H1 (cell line): Measurements from ENCODE around the gene TSC22D3. TPM values are rescaled to one million over a fixed set of nuclear protein-coding genes. Genes with fewer than 3 reads are reported as not detected.

ENCODE experiments used
- ATF3 ChIP-seq: IDR thresholded peaks from 2 replicates; pipeline ENCODE4 v1.6.1; 2011; ENCODE audit warnings: low read depth, mild to moderate bottlenecking, low read length; ENCODE audit not compliant: insufficient read depth
- EGR1 ChIP-seq: IDR thresholded peaks from 2 replicates; pipeline ENCODE4 v1.6.1; 2011; ENCODE audit warnings: low read depth, low read length, borderline replicate concordance
- KDM4A ChIP-seq: IDR thresholded peaks from one replicate; pipeline ENCODE4 v1.7.1; 2012; ENCODE audit warnings: low read depth, mild to moderate bottlenecking, moderate library complexity, low read length, inconsistent platforms; ENCODE audit not compliant: severe bottlenecking
- MAFK ChIP-seq: IDR thresholded peaks from 2 replicates; pipeline ENCODE4 v1.6.1; 2012; ENCODE audit warnings: low read depth, mild to moderate bottlenecking, improper control_type of control experiment, low read length
- POLR2A ChIP-seq, 2 experiments: IDR thresholded peaks; 1 replicate in 1 of 2; 2 replicates in 1 of 2; pipeline ENCODE4 v1.6.1; 2011; ENCODE audit warnings: low read depth in 2 of 2, low read length in 2 of 2, mild to moderate bottlenecking in 2 of 2; ENCODE audit errors: control extremely low read depth in 1 of 2
- POLR2AphosphoS5 ChIP-seq: IDR thresholded peaks from 2 replicates; pipeline ENCODE4 v1.6.1; 2011; ENCODE audit warnings: low read depth, low read length
- SP2 ChIP-seq: IDR thresholded peaks from 2 replicates; pipeline ENCODE4 v1.6.1; 2012; ENCODE audit warnings: mild to moderate bottlenecking, low read length, inconsistent platforms
- SRF ChIP-seq: IDR thresholded peaks from 2 replicates; pipeline ENCODE4 v1.6.1; 2011; ENCODE audit warnings: mild to moderate bottlenecking, low read depth, low read length, moderate library complexity
- TBP ChIP-seq: IDR thresholded peaks from 2 replicates; pipeline ENCODE4 v1.6.1; 2011; ENCODE audit warnings: low read depth, low read length, improper control_type of control experiment
- polyA plus RNA-seq, 7 experiments: library from polyadenylated mRNA; depleted of rRNA in 3 of 7; stranded (reverse) in 5 of 7; unstranded in 2 of 7; fragments of >200 nt in 5 of 7; fragments of 200-250 nt in 2 of 7; gene quantifications; 1 replicate in 5 of 7; 2 replicates in 1 of 7; 4 replicates in 1 of 7; pipeline versions ENCODE4 v1.2.1 to v1.2.3, GENCODE V29; 2011 to 2013; ENCODE audit warnings: missing spikeins in 2 of 7, mixed read lengths in 2 of 7
- total RNA-seq: library from RNA; stranded (reverse); fragmentation: NEBNext Ultra II Directional; extraction: Animal tissue kit (Norgen Biotek cat#: 25700); gene quantifications from 2 replicates; pipeline ENCODE4 v1.2.1, GENCODE V29; 2021
- TF ChIP-seq, protein P1 (sequence below): fragments of 300-600 bp; sonication (generic); IDR thresholded peaks from 2 replicates; pipeline ENCODE4 v1.7.1; 2012; ENCODE audit warnings: low read length, moderate library complexity, mild to moderate bottlenecking, inconsistent platforms; ENCODE audit not compliant: insufficient replicate concordance
- TF ChIP-seq, protein P2 (sequence below): IDR thresholded peaks from 2 replicates; pipeline ENCODE4 v1.6.1; 2012; ENCODE audit warnings: low read length, inconsistent platforms

TSC22D3 gene
- total and polyA plus RNA-seq, 2 of the 8 experiments (the other 6 are each of a cell fraction or from before 2014, with no cell fraction given) = 7.6 to 12.9 TPM

DNA sequence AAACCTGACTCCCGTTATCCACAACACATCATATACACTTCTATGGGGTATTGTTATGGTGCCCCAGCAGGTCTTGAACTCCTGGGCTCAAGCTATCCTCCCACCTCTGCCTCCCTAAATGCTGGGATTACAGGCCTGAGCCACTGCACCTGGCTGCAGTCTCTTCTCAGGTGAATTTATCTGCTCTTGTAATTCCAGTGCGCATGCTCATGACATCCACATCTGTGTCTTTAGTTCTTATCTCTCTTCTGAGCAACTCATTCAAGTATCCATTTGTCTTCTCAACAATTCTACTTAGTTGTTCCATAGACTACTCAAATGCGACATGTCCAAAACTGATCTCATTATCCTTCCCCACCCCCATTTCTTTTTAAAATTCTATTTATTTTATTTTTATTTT is 29.6 kb upstream of the TSC22D3 start (continued):
- TF ChIP-seq, protein P1, sequence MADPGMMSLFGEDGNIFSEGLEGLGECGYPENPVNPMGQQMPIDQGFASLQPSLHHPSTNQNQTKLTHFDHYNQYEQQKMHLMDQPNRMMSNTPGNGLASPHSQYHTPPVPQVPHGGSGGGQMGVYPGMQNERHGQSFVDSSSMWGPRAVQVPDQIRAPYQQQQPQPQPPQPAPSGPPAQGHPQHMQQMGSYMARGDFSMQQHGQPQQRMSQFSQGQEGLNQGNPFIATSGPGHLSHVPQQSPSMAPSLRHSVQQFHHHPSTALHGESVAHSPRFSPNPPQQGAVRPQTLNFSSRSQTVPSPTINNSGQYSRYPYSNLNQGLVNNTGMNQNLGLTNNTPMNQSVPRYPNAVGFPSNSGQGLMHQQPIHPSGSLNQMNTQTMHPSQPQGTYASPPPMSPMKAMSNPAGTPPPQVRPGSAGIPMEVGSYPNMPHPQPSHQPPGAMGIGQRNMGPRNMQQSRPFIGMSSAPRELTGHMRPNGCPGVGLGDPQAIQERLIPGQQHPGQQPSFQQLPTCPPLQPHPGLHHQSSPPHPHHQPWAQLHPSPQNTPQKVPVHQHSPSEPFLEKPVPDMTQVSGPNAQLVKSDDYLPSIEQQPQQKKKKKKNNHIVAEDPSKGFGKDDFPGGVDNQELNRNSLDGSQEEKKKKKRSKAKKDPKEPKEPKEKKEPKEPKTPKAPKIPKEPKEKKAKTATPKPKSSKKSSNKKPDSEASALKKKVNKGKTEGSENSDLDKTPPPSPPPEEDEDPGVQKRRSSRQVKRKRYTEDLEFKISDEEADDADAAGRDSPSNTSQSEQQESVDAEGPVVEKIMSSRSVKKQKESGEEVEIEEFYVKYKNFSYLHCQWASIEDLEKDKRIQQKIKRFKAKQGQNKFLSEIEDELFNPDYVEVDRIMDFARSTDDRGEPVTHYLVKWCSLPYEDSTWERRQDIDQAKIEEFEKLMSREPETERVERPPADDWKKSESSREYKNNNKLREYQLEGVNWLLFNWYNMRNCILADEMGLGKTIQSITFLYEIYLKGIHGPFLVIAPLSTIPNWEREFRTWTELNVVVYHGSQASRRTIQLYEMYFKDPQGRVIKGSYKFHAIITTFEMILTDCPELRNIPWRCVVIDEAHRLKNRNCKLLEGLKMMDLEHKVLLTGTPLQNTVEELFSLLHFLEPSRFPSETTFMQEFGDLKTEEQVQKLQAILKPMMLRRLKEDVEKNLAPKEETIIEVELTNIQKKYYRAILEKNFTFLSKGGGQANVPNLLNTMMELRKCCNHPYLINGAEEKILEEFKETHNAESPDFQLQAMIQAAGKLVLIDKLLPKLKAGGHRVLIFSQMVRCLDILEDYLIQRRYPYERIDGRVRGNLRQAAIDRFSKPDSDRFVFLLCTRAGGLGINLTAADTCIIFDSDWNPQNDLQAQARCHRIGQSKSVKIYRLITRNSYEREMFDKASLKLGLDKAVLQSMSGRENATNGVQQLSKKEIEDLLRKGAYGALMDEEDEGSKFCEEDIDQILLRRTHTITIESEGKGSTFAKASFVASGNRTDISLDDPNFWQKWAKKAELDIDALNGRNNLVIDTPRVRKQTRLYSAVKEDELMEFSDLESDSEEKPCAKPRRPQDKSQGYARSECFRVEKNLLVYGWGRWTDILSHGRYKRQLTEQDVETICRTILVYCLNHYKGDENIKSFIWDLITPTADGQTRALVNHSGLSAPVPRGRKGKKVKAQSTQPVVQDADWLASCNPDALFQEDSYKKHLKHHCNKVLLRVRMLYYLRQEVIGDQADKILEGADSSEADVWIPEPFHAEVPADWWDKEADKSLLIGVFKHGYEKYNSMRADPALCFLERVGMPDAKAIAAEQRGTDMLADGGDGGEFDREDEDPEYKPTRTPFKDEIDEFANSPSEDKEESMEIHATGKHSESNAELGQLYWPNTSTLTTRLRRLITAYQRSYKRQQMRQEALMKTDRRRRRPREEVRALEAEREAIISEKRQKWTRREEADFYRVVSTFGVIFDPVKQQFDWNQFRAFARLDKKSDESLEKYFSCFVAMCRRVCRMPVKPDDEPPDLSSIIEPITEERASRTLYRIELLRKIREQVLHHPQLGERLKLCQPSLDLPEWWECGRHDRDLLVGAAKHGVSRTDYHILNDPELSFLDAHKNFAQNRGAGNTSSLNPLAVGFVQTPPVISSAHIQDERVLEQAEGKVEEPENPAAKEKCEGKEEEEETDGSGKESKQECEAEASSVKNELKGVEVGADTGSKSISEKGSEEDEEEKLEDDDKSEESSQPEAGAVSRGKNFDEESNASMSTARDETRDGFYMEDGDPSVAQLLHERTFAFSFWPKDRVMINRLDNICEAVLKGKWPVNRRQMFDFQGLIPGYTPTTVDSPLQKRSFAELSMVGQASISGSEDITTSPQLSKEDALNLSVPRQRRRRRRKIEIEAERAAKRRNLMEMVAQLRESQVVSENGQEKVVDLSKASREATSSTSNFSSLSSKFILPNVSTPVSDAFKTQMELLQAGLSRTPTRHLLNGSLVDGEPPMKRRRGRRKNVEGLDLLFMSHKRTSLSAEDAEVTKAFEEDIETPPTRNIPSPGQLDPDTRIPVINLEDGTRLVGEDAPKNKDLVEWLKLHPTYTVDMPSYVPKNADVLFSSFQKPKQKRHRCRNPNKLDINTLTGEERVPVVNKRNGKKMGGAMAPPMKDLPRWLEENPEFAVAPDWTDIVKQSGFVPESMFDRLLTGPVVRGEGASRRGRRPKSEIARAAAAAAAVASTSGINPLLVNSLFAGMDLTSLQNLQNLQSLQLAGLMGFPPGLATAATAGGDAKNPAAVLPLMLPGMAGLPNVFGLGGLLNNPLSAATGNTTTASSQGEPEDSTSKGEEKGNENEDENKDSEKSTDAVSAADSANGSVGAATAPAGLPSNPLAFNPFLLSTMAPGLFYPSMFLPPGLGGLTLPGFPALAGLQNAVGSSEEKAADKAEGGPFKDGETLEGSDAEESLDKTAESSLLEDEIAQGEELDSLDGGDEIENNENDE = no peak
- TF ChIP-seq, protein P2, sequence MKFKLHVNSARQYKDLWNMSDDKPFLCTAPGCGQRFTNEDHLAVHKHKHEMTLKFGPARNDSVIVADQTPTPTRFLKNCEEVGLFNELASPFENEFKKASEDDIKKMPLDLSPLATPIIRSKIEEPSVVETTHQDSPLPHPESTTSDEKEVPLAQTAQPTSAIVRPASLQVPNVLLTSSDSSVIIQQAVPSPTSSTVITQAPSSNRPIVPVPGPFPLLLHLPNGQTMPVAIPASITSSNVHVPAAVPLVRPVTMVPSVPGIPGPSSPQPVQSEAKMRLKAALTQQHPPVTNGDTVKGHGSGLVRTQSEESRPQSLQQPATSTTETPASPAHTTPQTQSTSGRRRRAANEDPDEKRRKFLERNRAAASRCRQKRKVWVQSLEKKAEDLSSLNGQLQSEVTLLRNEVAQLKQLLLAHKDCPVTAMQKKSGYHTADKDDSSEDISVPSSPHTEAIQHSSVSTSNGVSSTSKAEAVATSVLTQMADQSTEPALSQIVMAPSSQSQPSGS = no peak
- no peak for TF ChIP-seq POLR2A (IDR thresholded peaks at IDR 0.05; ENCODE audit: control extremely low read depth in 1 of 2, low read depth in 2 of 2, low read length in 2 of 2)
- TF ChIP-seq SP2 = no peak
- TF ChIP-seq KDM4A = no peak
- TF ChIP-seq TBP = no peak
- no peak for TF ChIP-seq POLR2AphosphoS5
- TF ChIP-seq SRF = no peak
- no peak for TF ChIP-seq ATF3
- TF ChIP-seq EGR1 = no peak
- TF ChIP-seq MAFK = no peak
